OCI-LY3 (cell line): ENCODE measurements around the gene IPO8.

Experiments used
- CTCF ChIP-seq: fragments of 200-600, 300-600 bp; sonication (generic); IDR thresholded peaks from 2 replicates; pipeline ENCODE4 v1.5.1; 2014; ENCODE audit warnings: antibody characterized with exemption, low read length, low read depth
- EZH2phosphoT487 ChIP-seq: fragments of 200-600 bp; shearing (Covaris generic); IDR thresholded peaks from 2 replicates; pipeline ENCODE4 v1.6.1; 2018; ENCODE audit warnings: antibody characterized with exemption, mixed run types, low read depth

GRCh38 chr12:30726647-30727046 lies 31.0 kb upstream of the IPO8 start:
- TF ChIP-seq CTCF (no peak), EZH2phosphoT487 (no peak)
